Loucy (cell line): ENCODE results near the gene KRT86.

Experiments
- CTCF ChIP-seq: fragments of 200-600 bp; sonication (generic); conservative IDR thresholded peaks from 2 replicates; pipeline ENCODE4 v1.5.1; 2014; ENCODE audit warnings: mild to moderate bottlenecking, antibody characterized with exemption, low read length
- EZH2phosphoT487 ChIP-seq: fragments of 200-600 bp; IDR thresholded peaks from 2 replicates; pipeline ENCODE4 v1.6.1; 2018; ENCODE audit warnings: antibody characterized with exemption, mild to moderate bottlenecking, moderate library complexity, borderline replicate concordance

GRCh38 chr12:52324153-52324444 lies 49.7 kb downstream of the KRT86 start:
- no peak for TF ChIP-seq CTCF
- no peak for TF ChIP-seq EZH2phosphoT487
